Heart left ventricle (tissue), 16 donors: Measurements from ENCODE around the gene SH3BP1. TPM values are rescaled to one million over a fixed set of nuclear protein-coding genes. Genes with fewer than 3 reads are reported as not detected.
A peak's percentile ranks its signal among the peaks of the same experiment; 100 is the strongest.

Experiments used
- ATAC-seq, 4 donors: fragments of 200-7000 bp; cut with Tn5 transposase; one replicate each; pipeline ENCODE4 v1.9.1; 2020 to 2022; ENCODE audit warnings: moderate library complexity in 4 of 4, mild to moderate bottlenecking in 3 of 4, moderate number of reproducible peaks in 1 of 4
- DNase-seq, 5 donors: peaks; one replicate each; pipeline ENCODE4 v3.0.0-alpha.2; 2020
- H3K27ac ChIP-seq, 12 donors: fragments of 200-600 bp; sonication (generic) in 4 of 12; one replicate each; pipeline versions ENCODE4 v1.5.0 to v1.8.0; 2016 to 2022; ENCODE audit warnings: mild to moderate bottlenecking in 2 of 12
- H3K27me3 ChIP-seq, 9 donors: fragments of 200-600 bp; sonication (generic) in 2 of 9; one replicate each; pipeline versions ENCODE4 v1.5.1 to v1.8.0; 2016 to 2022; ENCODE audit warnings: mild to moderate bottlenecking in 3 of 9
- H3K36me3 ChIP-seq, 9 donors: fragments of 200-600 bp; sonication (generic) in 2 of 9; one replicate each; pipeline versions ENCODE4 v1.5.0 to v1.8.0; 2018 to 2022; ENCODE audit warnings: mild to moderate bottlenecking in 2 of 9
- H3K4me1 ChIP-seq, 12 donors: fragments of 200-600 bp; sonication (generic) in 4 of 12; one replicate each; pipeline versions ENCODE4 v1.5.0 to v1.8.0; 2016 to 2022; ENCODE audit warnings: mild to moderate bottlenecking in 3 of 12
- H3K4me3 ChIP-seq, 12 donors: fragments of 200-600 bp; sonication (generic) in 4 of 12; one replicate each; pipeline versions ENCODE4 v1.5.0 to v1.8.0; 2017 to 2022; ENCODE audit warnings: mild to moderate bottlenecking in 9 of 12, moderate library complexity in 4 of 12
- H3K9me3 ChIP-seq, 12 donors: fragments of 200-600 bp; sonication (generic) in 4 of 12; one replicate each; pipeline versions ENCODE4 v1.5.0 to v1.8.0; 2016 to 2022; ENCODE audit warnings: mild to moderate bottlenecking in 1 of 12
- POLR2A ChIP-seq, 2 donors: fragments of 450-650 bp; IDR thresholded peaks; one replicate each; pipeline ENCODE4 v1.6.1; 2017; ENCODE audit warnings: antibody characterized with exemption in 2 of 2, mild to moderate bottlenecking in 2 of 2, moderate library complexity in 2 of 2
- WGBS, 4 donors: extraction: QIAGEN DNeasy Blood & Tissue Kit in 2 of 4; methylation state at CpG; one replicate each; pipeline versions ENCODE4 v1.1.5 to v1.1.7; 2013 to 2018; 5-methylcytosine and 5-hydroxymethylcytosine counted together
- intact Hi-C, 10 donors: fragments of 100-400 bp; cut with DNase I; formaldehyde crosslinking; loops; one replicate each; pipeline versions ENCODE4 v1.11.1 to v1.14.2; 2022
- polyA plus RNA-seq, 2 donors: library from polyadenylated mRNA; stranded (reverse); fragments of 200-250 nt; gene quantifications; one replicate each; pipeline ENCODE4 v1.2.3, GENCODE V29; 2013
- total RNA-seq, 9 donors: library from RNA; depleted of rRNA in 2 of 9; stranded (reverse); fragments of >200 nt in 2 of 9; fragmentation: NEBNext Ultra II Directional in 3 of 9; extraction: Animal tissue kit (Norgen Biotek cat#: 25700) in 3 of 9; gene quantifications; one replicate each; pipeline versions ENCODE4 v1.1.0 to v1.2.4, GENCODE V29; 2016 to 2023
- TF ChIP-seq, protein P1 (sequence below), 12 donors: fragments of 200-600 bp; sonication (generic) in 4 of 12; IDR thresholded peaks; one replicate each; pipeline versions ENCODE4 v1.5.0 to v1.8.0; 2018 to 2022; ENCODE audit warnings: antibody characterized with exemption in 12 of 12, mild to moderate bottlenecking in 5 of 12
- donor health status: ischemic (EF 13 %, LVEDD 7.1; RV severe dilation, severe dysfunction).
- donor health status: healthy with polysubstance abuse.
- donor health status: DM: no; HTN: yes; CAD: no.
- donor health status: DM: no; HTN: no; CAD: no.
- donor health status: ischemic (EF 25% LVEDD 6.9; RV normal size, moderate dysfunction).
- donor health status: ischemic (EF 25% LVEDD 5.7; RV mildly dilated, moderate dysfunction).
- donor health status: healthy.
- donor health status: DM: yes; HTN: yes; CAD: no.
- donor health status: ischemic (EF 35%, LVEDD 5.7; RV mildly dilated, moderate dysfunction).
- donor health status: nonischemic (EF 11% LVEDD 7.7; RV severe dilation, severe dysfunction).
- donor health status: DM: yes; HTN: yes; CAD: no.
- donor health status: PGD.
- donor health status: ischemic (EF 29% LVEDD 5.4; RV normal size, mild dysfunction).
- donor health status: nonischemic (EF 23%, LVEDD 6.1; RV moderate dilation, normal function).

Gene SH3BP1
- total and polyA plus RNA-seq, 11 donors: 0.44 to 19.7 (median 2.0) TPM

DNA sequence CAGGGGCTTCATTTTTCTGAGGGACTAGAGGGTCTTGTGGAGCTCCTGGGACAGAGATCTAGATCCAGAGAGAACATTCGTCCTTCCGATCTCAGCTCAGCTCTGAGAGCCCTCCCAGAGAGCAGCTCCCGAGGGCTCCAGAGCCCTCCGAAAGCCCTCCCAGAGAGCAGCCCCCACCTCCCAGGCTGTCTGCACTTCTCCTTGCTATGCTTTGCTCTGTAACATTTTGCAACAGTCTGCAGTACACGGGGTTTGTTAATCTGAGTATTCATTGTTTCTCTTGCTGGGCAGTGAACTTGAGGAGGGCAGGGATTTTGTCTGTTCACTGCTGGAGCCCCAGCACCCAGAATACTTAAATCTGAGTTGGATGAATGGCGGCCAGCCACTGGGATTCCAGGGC, 28.3 kb upstream of the SH3BP1 start:
- Histone ChIP-seq H3K27ac (peak overlapping the region in 3 of 12 donors; percentile 19 to 94 (median 22)), H3K36me3 (peaks cover 0 to 24% (median 18%) of the 10 kb centered on the region in 9 donors), H3K4me1 (peaks cover 0 to 54% (median 32%) of the 10 kb centered on the region in 12 donors), H3K9me3 (no peaks in the 10 kb centered on the region), H3K27me3 (no peaks in the 10 kb centered on the region), H3K4me3 (no peak overlapping the region)
- DNase-seq: no peak
- no peak for ATAC-seq
- 60 to 74% (median 70%) methylated on average over 5 to 6 of the region's 6 CpGs for WGBS, 4 donors
- intact Hi-C loops: no loop called here
- TF ChIP-seq, protein P1, sequence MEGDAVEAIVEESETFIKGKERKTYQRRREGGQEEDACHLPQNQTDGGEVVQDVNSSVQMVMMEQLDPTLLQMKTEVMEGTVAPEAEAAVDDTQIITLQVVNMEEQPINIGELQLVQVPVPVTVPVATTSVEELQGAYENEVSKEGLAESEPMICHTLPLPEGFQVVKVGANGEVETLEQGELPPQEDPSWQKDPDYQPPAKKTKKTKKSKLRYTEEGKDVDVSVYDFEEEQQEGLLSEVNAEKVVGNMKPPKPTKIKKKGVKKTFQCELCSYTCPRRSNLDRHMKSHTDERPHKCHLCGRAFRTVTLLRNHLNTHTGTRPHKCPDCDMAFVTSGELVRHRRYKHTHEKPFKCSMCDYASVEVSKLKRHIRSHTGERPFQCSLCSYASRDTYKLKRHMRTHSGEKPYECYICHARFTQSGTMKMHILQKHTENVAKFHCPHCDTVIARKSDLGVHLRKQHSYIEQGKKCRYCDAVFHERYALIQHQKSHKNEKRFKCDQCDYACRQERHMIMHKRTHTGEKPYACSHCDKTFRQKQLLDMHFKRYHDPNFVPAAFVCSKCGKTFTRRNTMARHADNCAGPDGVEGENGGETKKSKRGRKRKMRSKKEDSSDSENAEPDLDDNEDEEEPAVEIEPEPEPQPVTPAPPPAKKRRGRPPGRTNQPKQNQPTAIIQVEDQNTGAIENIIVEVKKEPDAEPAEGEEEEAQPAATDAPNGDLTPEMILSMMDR (IDR thresholded peaks at IDR 0.05): no peak
- TF ChIP-seq POLR2A (IDR thresholded peaks at IDR 0.05): no peak

DNA sequence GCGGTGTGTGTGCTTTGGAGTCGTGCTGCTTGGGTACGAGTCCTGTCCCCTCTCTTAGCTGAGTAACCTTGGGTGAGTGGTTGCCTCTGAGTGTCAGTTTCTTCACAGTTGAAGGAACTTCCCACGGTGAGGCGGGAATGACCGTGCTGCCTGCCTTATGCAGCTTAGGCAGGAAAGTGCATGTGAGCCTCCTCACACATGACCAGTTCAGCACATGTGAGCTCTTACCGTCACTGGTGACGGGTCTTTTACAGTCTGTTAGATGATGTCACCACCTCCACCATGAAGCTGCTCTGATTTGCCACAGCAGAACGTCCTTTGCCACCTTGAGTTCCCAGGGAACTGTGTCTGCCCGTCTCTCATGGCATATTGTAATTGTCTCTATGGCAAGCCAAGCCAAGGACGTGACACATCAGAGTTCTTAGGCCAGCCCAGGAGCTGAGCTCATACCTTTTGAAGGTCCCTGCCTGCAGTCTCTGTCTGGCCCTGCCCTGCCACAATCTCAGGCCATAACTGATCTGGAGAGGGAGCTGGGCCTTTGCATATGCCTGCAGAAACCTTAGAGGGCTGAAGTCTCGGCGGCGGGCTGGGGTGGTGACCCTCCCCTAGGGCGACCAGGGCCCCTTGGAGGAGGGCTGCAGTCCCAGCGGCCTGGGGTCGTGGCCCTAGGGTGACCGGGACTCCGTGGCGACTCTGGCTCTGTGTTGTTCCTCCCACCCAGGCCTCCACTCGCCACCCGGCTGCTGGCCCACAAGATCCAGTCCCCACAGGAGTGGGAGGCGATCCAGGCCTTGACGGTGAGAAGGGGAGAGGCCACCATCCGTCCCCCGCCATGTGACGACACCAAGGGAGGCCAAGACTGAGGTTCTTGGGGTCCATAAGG, 23.0 kb upstream of the SH3BP1 start:
- DNase-seq (peak in 2 of 5 donors; percentile 19 to 56), ATAC-seq (peak in 1 of 4 donors; percentile 5)
- Histone ChIP-seq H3K27me3 (no peaks in the 10 kb centered on the region), H3K27ac (no peak overlapping the region), H3K4me1 (peaks cover 0 to 17% (median under 1%) of the 10 kb centered on the region in 12 donors), H3K36me3 (peaks cover 0 to 76% (median 65%) of the 10 kb centered on the region in 9 donors), H3K9me3 (no peaks in the 10 kb centered on the region), H3K4me3 (no peak overlapping the region)
- intact Hi-C loops: no loop called here
- WGBS, 4 donors: 91 to 95% (median 93%) methylated on average over 15 to 27 of the region's 27 CpGs
- TF ChIP-seq POLR2A (IDR thresholded peaks at IDR 0.05): no peak
- TF ChIP-seq, protein P1 (IDR thresholded peaks at IDR 0.05): no peak

GRCh38 chr22:37617431-37617830, 22.0 kb upstream of the SH3BP1 start:
- H3K4me1 ChIP-seq: peaks cover 0 to 13% (median 0%) of the 10 kb centered on the region in 12 donors
- H3K9me3 ChIP-seq: no peaks in the 10 kb centered on the region
- H3K36me3 ChIP-seq: peaks cover 0 to 86% (median 74%) of the 10 kb centered on the region in 9 donors
- 88 to 98% (median 95%) methylated on average over 1 of the region's 1 CpG for WGBS, 4 donors
- DNase-seq (no peak), ATAC-seq (no peak)
- no peak overlapping the region for H3K27ac ChIP-seq
- no peak overlapping the region for H3K4me3 ChIP-seq
- no peaks in the 10 kb centered on the region for H3K27me3 ChIP-seq
- intact Hi-C loops: no loop called here
- TF ChIP-seq, protein P1 (IDR thresholded peaks at IDR 0.05): no peak
- no peak for TF ChIP-seq POLR2A (IDR thresholded peaks at IDR 0.05)

GRCh38 chr22:37618072-37618656, 21.3 kb upstream of the SH3BP1 start:
- intact Hi-C loops: no loop called here
- DNase-seq: no peak
- ATAC-seq: no peak
- Histone ChIP-seq H3K4me1 (peaks cover 0 to 9% (median 0%) of the 10 kb centered on the region in 12 donors), H3K9me3 (no peaks in the 10 kb centered on the region), H3K27ac (no peak overlapping the region), H3K36me3 (peaks cover 0 to 92% (median 77%) of the 10 kb centered on the region in 9 donors), H3K4me3 (no peak overlapping the region), H3K27me3 (no peaks in the 10 kb centered on the region)
- no peak for TF ChIP-seq POLR2A (IDR thresholded peaks at IDR 0.05)
- TF ChIP-seq, protein P1 (IDR thresholded peaks at IDR 0.05): no peak
- WGBS, 4 donors: 86 to 92% (median 91%) methylated on average over 14 of the region's 14 CpGs
